ENCODE data around the gene RGS7. TPM values are rescaled to one million over a fixed set of nuclear protein-coding genes. Genes with fewer than 3 reads are reported as not detected.

The RGS7 gene
- total RNA-seq, result 0.62 and 0.77 TPM in 2 replicates

GRCh38 chr1:241356519-241357365 is at the start of gene RGS7:
Gene RGS7 (minus strand): TSS chr1:241357205.

Other genes starting within 250 kb of the RGS7 start
- gene FH, start 162.6 kb upstream of the RGS7 start, total RNA-seq, result 88.1 and 153 TPM in 2 replicates
- under 0.01 TPM in 1 of 2 replicates, not detected in the other for gene KMO, start 175.2 kb upstream of the RGS7 start, total RNA-seq

Measured in uterine smooth muscle cell (primary cell).